ENCODE results near the gene ADAM29.

GRCh38 chr4:174919886-174920423 is 1.8 kb downstream of the ADAM29 start:
- TF ChIP-seq CTCF (IDR thresholded peaks at IDR 0.05) (no peak), EZH2 (IDR thresholded peaks at IDR 0.05; ENCODE audit: borderline replicate concordance, insufficient read depth, low read depth, low read length, poor library complexity, severe bottlenecking) (no peak)
